Neural cell (in vitro differentiated cells): ENCODE results near the gene TTC22.

Source experiments
- EZH2 ChIP-seq: fragments of 200-600, 300-800 bp; shearing (Covaris generic), sonication (generic); IDR thresholded peaks from 2 replicates; pipeline ENCODE4 v1.6.1; 2014; ENCODE audit warnings: antibody characterized with exemption, low read length, borderline replicate concordance, mild to moderate bottlenecking; ENCODE audit not compliant: insufficient read depth, poor library complexity, severe bottlenecking
- TAF1 ChIP-seq: IDR thresholded peaks from 2 replicates; pipeline ENCODE4 v1.6.1; 2012; ENCODE audit warnings: low read depth

DNA sequence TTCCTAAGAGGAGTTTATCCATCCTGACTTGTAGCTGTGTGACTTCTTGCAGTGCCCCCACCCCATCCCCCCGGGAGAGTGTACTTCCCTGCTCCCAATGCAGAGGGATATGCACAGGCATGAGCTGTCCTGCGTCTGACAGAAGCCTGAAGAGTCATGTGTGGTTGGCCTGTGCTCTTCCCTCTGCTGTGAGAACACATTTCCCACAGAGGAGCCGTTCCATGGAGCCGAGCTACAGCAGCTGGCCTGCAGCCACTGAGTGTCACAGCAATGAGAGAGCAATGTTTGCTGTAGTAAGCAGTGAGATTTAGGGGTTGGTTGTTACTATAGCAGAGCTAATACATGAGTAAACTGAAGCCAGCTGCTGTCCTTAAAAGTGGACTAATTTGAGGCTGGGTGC, 58.8 kb downstream of the TTC22 start:
- TF ChIP-seq TAF1 (no peak), EZH2 (no peak)
